VCaP (cell line): ENCODE measurements around the gene ZNF862.

Experiments used
- H3K27ac ChIP-seq: fragments of 450-650 bp; 2 replicates; pipeline ENCODE4 v1.5.1; 2017
- TF ChIP-seq, protein P1 (sequence below): fragments of 450-650 bp; conservative IDR thresholded peaks from 2 replicates; pipeline ENCODE4 v1.5.1; 2017; ENCODE audit warnings: mild to moderate bottlenecking, moderate library complexity

The ZNF862 gene

DNA sequence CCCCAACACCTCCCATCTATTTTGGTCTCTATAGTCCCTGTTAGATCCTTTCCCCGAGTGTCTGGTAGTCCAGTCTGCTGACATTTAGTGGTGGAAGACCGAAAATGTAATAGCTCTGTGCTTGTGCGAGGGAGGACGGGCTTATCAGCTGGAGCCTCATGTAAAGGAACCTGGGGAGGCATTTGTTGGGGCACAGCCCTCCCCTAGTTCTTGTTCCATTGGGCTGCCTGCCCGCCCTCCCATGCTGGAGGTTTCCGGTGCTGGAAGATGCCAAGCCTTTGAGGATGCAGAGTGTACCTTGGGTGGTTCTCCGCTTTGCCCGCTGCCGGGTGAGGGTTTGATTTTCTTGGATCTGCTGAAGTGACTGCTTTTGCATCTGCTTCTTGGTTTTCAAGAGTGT is 5.4 kb downstream of the ZNF862 start:
- TF ChIP-seq, protein P1, sequence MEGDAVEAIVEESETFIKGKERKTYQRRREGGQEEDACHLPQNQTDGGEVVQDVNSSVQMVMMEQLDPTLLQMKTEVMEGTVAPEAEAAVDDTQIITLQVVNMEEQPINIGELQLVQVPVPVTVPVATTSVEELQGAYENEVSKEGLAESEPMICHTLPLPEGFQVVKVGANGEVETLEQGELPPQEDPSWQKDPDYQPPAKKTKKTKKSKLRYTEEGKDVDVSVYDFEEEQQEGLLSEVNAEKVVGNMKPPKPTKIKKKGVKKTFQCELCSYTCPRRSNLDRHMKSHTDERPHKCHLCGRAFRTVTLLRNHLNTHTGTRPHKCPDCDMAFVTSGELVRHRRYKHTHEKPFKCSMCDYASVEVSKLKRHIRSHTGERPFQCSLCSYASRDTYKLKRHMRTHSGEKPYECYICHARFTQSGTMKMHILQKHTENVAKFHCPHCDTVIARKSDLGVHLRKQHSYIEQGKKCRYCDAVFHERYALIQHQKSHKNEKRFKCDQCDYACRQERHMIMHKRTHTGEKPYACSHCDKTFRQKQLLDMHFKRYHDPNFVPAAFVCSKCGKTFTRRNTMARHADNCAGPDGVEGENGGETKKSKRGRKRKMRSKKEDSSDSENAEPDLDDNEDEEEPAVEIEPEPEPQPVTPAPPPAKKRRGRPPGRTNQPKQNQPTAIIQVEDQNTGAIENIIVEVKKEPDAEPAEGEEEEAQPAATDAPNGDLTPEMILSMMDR, result no peak
- H3K27ac ChIP-seq, result no peak overlapping the region

- H3K27ac ChIP-seq, result no peak overlapping the region
- TF ChIP-seq, protein P1, result no peak
Observed at GRCh38 chr7:149844445-149844844, 6.3 kb downstream of the ZNF862 start.

DNA sequence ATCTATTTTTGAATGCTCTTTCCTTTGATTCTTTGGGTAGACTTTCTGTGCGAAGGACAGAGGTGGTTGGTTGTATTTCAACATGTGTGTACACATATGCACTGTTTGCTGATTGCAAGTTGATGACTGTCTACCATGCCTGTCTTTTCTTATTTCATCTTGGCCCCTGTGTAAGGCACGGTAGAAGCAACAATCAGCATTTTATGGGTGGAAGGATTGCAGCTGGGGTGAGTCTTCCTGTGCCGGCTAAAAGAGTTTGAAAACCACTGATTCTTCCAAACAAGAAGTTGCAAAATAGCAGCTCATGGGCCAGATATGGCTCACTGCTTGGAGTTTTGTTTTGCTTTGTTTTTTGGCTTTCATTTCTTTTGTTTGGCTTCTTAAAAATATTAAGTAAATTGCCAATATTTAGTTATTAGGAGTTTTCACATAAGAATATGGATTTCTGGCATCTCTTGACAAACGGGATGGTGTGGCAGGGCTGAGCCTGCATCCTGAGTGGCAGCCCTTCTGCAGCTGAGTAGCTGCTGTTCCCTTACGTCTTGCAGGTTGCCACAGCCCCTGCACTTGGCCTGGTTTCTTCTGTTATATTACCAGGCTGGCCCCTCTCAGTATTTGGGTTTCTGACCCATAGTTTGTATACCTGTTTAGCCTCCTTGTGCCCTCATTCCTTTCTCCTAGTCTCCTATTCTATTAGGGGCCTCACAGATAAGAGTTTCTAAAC is 7.2 kb downstream of the ZNF862 start:
- H3K27ac ChIP-seq, result no peak overlapping the region
- TF ChIP-seq, protein P1, result no peak

DNA sequence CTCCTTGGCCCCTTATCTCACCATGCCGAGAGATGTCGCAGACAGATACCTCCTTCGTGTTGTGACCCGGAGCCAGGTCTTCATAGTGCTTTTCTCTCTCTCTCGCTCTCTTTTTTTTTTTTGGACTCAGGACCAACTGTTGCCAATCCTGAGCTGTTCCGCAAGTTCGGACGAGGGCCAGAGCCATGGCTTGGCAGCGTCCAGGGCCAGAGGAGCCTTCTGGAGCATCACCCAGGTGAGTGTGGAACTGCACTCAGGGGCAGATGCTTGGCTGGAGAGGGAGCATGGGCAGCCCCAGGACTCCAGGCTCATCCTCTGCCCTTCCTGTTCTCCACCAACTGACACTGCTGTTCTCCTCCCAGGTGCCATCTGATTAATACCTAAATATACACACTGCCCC is 7.8 kb downstream of the ZNF862 start:
- H3K27ac ChIP-seq, result no peak overlapping the region
- TF ChIP-seq, protein P1, result no peak

DNA sequence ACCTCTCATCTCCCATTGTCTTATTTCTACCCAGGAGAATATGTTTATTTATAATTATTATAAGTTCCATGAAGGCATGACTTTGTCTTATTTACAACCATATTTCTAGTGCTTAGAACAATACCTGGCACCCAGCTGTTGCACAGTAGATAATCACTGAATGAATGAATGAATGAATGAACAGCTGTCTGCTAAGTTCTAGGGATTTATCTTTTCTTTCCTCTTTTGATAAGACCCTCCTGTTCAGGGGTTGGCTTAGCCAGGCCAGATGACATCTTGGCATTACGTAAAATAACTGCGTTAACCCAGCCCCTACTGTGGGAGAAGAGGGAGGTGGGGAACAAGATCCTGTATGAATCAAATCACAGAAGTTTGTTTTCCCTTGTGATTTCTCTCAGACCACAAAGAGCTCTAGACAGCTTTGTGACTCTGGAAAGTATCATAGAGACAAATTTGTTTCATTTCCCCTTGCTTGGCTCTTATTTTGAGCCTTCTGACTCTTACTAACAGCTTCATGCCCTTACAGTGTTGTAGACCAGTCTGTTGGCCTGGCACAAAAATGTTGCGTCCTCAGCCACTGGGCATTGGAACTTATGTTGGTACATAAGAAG is 8.4 kb downstream of the ZNF862 start:
- TF ChIP-seq, protein P1, result no peak
- H3K27ac ChIP-seq, result no peak overlapping the region

- TF ChIP-seq, protein P1, result no peak
- no peak overlapping the region for H3K27ac ChIP-seq
Observed at GRCh38 chr7:149849174-149849573, 11.0 kb downstream of the ZNF862 start.

DNA sequence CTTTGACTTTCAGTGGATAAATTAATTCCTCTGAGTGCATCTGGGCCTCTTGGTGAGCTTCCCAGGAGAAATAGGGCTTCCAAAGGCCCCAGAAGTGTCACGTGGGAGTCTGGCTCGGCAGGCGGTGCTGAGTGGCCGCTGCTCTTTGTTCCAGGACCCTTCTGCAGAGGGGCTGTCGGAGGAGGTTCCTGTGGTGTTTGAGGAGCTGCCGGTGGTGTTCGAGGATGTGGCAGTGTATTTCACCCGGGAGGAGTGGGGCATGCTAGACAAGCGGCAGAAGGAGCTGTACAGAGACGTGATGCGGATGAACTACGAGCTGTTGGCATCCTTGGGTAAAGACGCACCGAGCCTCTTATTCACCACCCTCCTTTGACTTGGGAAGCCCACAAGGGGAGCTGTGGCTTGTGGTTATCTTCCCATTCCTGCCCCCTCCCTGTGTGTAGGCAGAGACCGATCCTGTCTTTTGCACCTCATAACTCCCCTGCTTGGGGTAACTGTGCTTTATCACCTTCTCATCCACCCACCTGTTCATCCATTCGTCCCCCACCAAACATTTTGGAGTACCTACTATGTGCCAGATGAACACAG is 11.9 kb downstream of the ZNF862 start:
- no peak overlapping the region for H3K27ac ChIP-seq
- TF ChIP-seq, protein P1, result no peak
